HG02642 (cell line): ENCODE measurements around the gene DOK6.

Source experiments
- ATAC-seq: cut with Tn5 transposase; IDR thresholded peaks from one replicate; pipeline ENCODE4 v1.9.1; 2021; ENCODE audit warnings: mild to moderate bottlenecking; ENCODE audit not compliant: unreplicated experiment, poor library complexity

DOK6 gene

GRCh38 chr18:69674292-69674877 is 273.7 kb downstream of the DOK6 start:
- ATAC-seq = no peak

- no peak for ATAC-seq
Measured at GRCh38 chr18:69674966-69675365, 274.3 kb downstream of the DOK6 start.

- no peak for ATAC-seq
Measured at GRCh38 chr18:69677595-69677994, 276.9 kb downstream of the DOK6 start.

- no peak for ATAC-seq
Measured at GRCh38 chr18:69680123-69680522, 279.4 kb downstream of the DOK6 start.

- no peak for ATAC-seq
Measured at GRCh38 chr18:69683176-69683575, 282.5 kb downstream of the DOK6 start.

GRCh38 chr18:69684789-69685188 is 284.1 kb downstream of the DOK6 start:
- no peak for ATAC-seq

- ATAC-seq = no peak
Measured at GRCh38 chr18:69686861-69687260, 286.2 kb downstream of the DOK6 start.

- ATAC-seq = no peak
Measured at GRCh38 chr18:69689121-69689759, 288.6 kb downstream of the DOK6 start.

GRCh38 chr18:69691008-69691760 is 290.5 kb downstream of the DOK6 start:
- peak; percentile 63 for ATAC-seq

- no peak for ATAC-seq
Measured at GRCh38 chr18:69697069-69697468, 296.4 kb downstream of the DOK6 start.

- no peak for ATAC-seq
Measured at GRCh38 chr18:69697689-69698088, 297.0 kb downstream of the DOK6 start.

GRCh38 chr18:69701305-69701704 is 300.6 kb downstream of the DOK6 start:
- ATAC-seq = no peak

GRCh38 chr18:69703461-69703860 is 302.8 kb downstream of the DOK6 start:
- no peak for ATAC-seq

GRCh38 chr18:69705987-69706386 is 305.3 kb downstream of the DOK6 start:
- no peak for ATAC-seq

GRCh38 chr18:69708844-69709243 is 308.2 kb downstream of the DOK6 start:
- ATAC-seq = no peak

- no peak for ATAC-seq
Measured at GRCh38 chr18:69715191-69715795, 314.6 kb downstream of the DOK6 start.

- ATAC-seq = no peak
Measured at GRCh38 chr18:69717586-69717985, 316.9 kb downstream of the DOK6 start.

- no peak for ATAC-seq
Measured at GRCh38 chr18:69718912-69719547, 318.3 kb downstream of the DOK6 start.

GRCh38 chr18:69720422-69720821 is 319.7 kb downstream of the DOK6 start:
- no peak for ATAC-seq

GRCh38 chr18:69723434-69723833 is 322.7 kb downstream of the DOK6 start:
- no peak for ATAC-seq

GRCh38 chr18:69725009-69725408 is 324.3 kb downstream of the DOK6 start:
- ATAC-seq = no peak
